Measurements from ENCODE around the gene EPN2. TPM values are rescaled to one million over a fixed set of nuclear protein-coding genes. Genes with fewer than 3 reads are reported as not detected.

Gene EPN2
- total and polyA plus RNA-seq, 2 donors from 2014 or later = 18.0 to 45.4 TPM

DNA sequence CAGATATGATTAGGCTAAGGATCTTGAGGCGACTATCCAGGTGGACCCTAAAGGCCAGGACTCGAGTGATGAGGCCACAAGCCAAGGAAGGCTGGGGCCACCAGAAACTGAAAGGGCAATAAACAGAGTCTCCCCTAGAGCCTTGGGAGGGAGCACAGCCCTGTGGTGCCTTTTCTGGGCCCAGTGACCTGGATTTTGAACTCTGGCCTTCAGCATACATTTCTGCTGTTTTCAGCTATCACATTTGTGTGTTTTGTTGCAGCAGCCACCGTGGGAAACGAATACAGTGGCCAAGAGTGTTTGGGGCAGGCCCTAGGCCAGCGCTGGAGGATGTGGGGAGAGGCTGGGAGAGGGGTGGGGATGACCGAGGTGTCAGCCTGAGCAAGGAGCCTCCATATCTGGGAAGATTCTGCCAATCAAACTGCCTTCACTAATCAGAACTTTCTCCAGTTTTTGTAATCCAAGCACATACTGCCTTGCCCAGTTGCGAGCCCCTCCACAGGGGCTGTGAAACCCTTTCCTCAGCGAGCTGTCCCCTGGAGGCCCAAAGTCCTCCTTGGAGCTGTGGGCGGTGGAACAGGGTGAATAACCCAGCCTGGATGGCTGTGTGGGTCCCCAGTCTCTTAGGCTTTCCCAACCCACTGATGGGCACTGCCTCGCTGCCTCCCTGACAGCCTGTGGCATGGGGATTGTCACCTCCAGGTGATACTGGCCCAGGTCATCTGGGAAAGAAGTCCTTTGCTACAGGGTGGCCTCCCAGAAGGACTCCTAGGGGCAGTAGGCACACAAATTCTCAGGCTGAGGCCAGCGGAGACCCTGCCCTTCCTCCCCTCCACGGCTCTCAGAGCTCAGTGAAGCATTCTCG is 108.6 kb downstream of the EPN2 start:
- Histone ChIP-seq H3K4me3 (ENCODE audit: low read length in 3 of 3) (no peak overlapping the region), H3K9ac (ENCODE audit: low read length in 3 of 3) (peak overlapping the region in 1 of 3 donors; percentile 19), H3K27ac (ENCODE audit: low read depth in 2 of 2, low read length in 2 of 2) (peak overlapping the region in 1 of 2 donors; percentile 56), H3K4me1 (ENCODE audit: control insufficient read depth in 2 of 3, insufficient read depth in 2 of 3, low read depth in 1 of 3, low read length in 3 of 3) (peaks cover 0 to 7% (median 4%) of the 10 kb centered on the region in 3 donors), H3K27me3 (ENCODE audit: control insufficient read depth, insufficient read depth, low read length) (no peaks in the 10 kb centered on the region), H3K36me3 (ENCODE audit: control insufficient read depth in 2 of 3, insufficient read depth in 3 of 3, low read length in 3 of 3) (no peaks in the 10 kb centered on the region), H3K9me3 (ENCODE audit: control insufficient read depth in 2 of 3, insufficient read depth in 1 of 3, low read length in 3 of 3) (no peaks in the 10 kb centered on the region)
- TF ChIP-seq, protein P1, sequence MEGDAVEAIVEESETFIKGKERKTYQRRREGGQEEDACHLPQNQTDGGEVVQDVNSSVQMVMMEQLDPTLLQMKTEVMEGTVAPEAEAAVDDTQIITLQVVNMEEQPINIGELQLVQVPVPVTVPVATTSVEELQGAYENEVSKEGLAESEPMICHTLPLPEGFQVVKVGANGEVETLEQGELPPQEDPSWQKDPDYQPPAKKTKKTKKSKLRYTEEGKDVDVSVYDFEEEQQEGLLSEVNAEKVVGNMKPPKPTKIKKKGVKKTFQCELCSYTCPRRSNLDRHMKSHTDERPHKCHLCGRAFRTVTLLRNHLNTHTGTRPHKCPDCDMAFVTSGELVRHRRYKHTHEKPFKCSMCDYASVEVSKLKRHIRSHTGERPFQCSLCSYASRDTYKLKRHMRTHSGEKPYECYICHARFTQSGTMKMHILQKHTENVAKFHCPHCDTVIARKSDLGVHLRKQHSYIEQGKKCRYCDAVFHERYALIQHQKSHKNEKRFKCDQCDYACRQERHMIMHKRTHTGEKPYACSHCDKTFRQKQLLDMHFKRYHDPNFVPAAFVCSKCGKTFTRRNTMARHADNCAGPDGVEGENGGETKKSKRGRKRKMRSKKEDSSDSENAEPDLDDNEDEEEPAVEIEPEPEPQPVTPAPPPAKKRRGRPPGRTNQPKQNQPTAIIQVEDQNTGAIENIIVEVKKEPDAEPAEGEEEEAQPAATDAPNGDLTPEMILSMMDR (IDR thresholded peaks at IDR 0.05; ENCODE audit: borderline replicate concordance, extremely low read depth, insufficient read depth) = no peak
- FAIRE-seq (no peak), DNase-seq (peak in 1 of 5 donors; percentile 2)
- intact Hi-C loops (cut with DNase I) = no loop called here

DNA sequence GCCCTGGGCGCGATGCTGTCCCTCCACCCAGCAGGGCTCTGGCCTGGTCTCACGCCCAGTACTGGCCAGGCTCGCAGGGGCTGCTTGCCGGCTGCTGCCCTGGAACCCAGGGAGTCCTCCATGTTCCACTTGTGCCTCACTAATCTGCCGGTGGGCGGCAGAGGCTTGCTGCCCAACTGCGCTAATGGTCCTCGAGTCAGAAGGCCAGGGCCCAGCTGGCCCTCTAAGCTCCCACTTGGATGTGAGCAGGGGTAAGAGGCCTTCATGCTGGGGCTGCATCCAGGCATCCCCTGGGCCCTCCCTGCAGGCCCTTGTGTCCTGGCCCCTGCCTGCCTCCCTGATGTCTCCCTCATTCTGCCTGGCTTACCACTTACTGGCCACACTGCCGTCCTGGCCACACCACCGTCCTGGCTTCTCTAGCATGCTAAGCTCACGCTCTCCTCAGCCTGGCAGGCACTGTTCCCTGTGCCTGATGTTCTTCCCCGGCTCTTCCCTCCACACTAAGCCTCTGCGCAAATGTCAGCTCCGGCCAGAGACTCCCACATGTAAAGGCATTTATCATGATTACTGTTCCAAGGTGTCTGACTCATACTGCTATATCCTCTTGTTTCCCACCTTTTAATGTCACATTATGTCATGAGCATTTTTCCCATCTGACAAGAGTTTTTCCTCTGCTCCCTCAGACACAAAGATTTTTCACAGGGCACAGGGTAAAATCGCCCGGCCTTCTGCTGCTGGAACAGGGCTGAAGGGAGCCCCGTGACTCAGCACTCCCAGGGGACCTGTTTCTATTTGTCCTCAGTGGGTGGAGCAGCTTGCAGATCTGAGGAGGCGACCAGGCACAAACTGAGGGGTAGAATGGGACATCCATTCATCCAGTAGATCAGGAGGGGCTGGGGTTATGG is 109.4 kb downstream of the EPN2 start:
- H3K4me1 ChIP-seq (ENCODE audit: control insufficient read depth in 2 of 3, insufficient read depth in 2 of 3, low read depth in 1 of 3, low read length in 3 of 3) = peaks cover 0 to 7% (median 4%) of the 10 kb centered on the region in 3 donors

DNA sequence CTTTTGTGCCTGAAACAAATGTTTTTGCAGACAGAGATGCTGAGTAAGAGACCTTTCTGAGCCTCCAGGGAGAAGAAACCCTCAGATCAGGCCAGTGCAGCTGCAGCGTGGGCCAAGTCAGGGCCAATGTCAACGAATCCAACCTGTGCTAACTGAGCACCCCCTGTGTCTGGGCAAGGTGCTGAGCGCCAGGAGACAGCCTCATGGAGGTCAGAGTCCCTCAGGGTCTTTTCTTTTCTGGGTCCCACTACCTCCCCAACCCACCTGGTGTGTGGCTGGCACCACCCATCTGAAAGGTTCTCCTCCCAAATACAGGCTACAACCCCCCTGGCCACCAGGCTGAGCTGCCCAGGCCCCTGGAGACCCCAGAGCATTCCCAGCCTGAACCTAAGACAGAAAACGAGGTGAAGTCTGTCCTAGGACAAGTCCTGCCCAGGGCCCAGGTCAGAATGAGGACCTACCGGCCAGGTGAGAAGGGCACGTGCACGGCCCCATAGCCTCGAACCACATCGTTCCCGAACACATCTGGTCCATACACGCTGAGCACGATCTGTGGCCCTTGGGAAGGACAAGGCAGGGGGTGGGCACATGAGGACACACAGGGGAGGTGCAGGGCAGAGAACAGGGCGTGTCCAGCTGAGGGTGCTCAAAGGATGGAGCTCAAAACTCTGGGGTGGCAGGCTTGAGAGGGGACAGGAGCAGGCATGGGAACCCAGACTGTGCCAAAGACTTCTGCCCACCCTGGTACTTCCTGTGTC is 110.3 kb downstream of the EPN2 start:
- H3K9me3 ChIP-seq (ENCODE audit: control insufficient read depth in 2 of 3, insufficient read depth in 1 of 3, low read length in 3 of 3) = no peaks in the 10 kb centered on the region
- TF ChIP-seq, protein P1 (IDR thresholded peaks at IDR 0.05; ENCODE audit: borderline replicate concordance, extremely low read depth, insufficient read depth) = no peak
- intact Hi-C loops (cut with DNase I) = no loop called here
- FAIRE-seq (no peak), DNase-seq (peak in 1 of 5 donors; percentile 8)
- H3K4me1 ChIP-seq (ENCODE audit: control insufficient read depth in 2 of 3, insufficient read depth in 2 of 3, low read depth in 1 of 3, low read length in 3 of 3) = peaks cover 0 to 5% (median 4%) of the 10 kb centered on the region in 3 donors
- no peaks in the 10 kb centered on the region for H3K27me3 ChIP-seq (ENCODE audit: control insufficient read depth, insufficient read depth, low read length)
- H3K27ac ChIP-seq (ENCODE audit: low read depth in 2 of 2, low read length in 2 of 2) = no peak overlapping the region
- no peak overlapping the region for H3K4me3 ChIP-seq (ENCODE audit: low read length in 3 of 3)
- H3K36me3 ChIP-seq (ENCODE audit: control insufficient read depth in 2 of 3, insufficient read depth in 3 of 3, low read length in 3 of 3) = no peaks in the 10 kb centered on the region
- H3K9ac ChIP-seq (ENCODE audit: low read length in 3 of 3) = no peak overlapping the region

More for the DNA sequence above, 109.4 kb downstream of the EPN2 start:
- TF ChIP-seq, protein P1 (IDR thresholded peaks at IDR 0.05; ENCODE audit: borderline replicate concordance, extremely low read depth, insufficient read depth) = no peak
- Histone ChIP-seq H3K9ac (ENCODE audit: low read length in 3 of 3) (no peak overlapping the region), H3K27me3 (ENCODE audit: control insufficient read depth, insufficient read depth, low read length) (no peaks in the 10 kb centered on the region), H3K4me3 (ENCODE audit: low read length in 3 of 3) (no peak overlapping the region), H3K27ac (ENCODE audit: low read depth in 2 of 2, low read length in 2 of 2) (peak overlapping the region in 1 of 2 donors; percentile 56), H3K36me3 (ENCODE audit: control insufficient read depth in 2 of 3, insufficient read depth in 3 of 3, low read length in 3 of 3) (no peaks in the 10 kb centered on the region), H3K9me3 (ENCODE audit: control insufficient read depth in 2 of 3, insufficient read depth in 1 of 3, low read length in 3 of 3) (no peaks in the 10 kb centered on the region)
- intact Hi-C loops (cut with DNase I) = no loop called here
- peak; percentile 38 to 89 (median 66) for DNase-seq
- no peak for FAIRE-seq

Data from kidney (tissue), 14 donors.